ENCODE results near the gene SIK3. TPM values are rescaled to one million over a fixed set of nuclear protein-coding genes. Genes with fewer than 3 reads are reported as not detected.

The SIK3 gene
- polyA plus RNA-seq, 1 experiment, result 7.3 TPM

GRCh38 chr11:116927163-116927974 is 170.9 kb downstream of the SIK3 start:
- peak; percentile 35 for TF ChIP-seq CTCF (IDR thresholded peaks at IDR 0.05; ENCODE audit: insufficient read depth, low read depth, low read length)
- POLR2A ChIA-PET, result no interaction called here
- no peak for DNase-seq (ENCODE audit: low read depth)
- peaks cover 4% of the 10 kb centered on the region for H3K36me3 ChIP-seq (ENCODE audit: control insufficient read depth, insufficient read depth, low read length)
- no peak overlapping the region for H3K4me3 ChIP-seq (ENCODE audit: low read depth, low read length)
- H3K27me3 ChIP-seq (ENCODE audit: control insufficient read depth, insufficient read depth, low read length), result no peaks in the 10 kb centered on the region
- CTCF ChIA-PET, result interaction anchor here (0.7 kb wide), 1 partner anchor 46 kb away, joined by 4 read pairs; no protein-coding TSS in a partner anchor

GRCh38 chr11:116925050-116925449 is 173.2 kb downstream of the SIK3 start:
- DNase-seq (ENCODE audit: low read depth), result no peak
- ChIA-PET POLR2A (no interaction called here), CTCF (interaction anchor here (1.9 to 2.0 kb wide), 2 partner anchors 12 to 173 kb away, joined by 4 to 5 read pairs; partner anchors contain the start of gene SIK3)
- TF ChIP-seq CTCF (IDR thresholded peaks at IDR 0.05; ENCODE audit: insufficient read depth, low read depth, low read length), result no peak
- H3K36me3 ChIP-seq (ENCODE audit: control insufficient read depth, insufficient read depth, low read length), result peaks cover 5% of the 10 kb centered on the region
- H3K27me3 ChIP-seq (ENCODE audit: control insufficient read depth, insufficient read depth, low read length), result no peaks in the 10 kb centered on the region
- no peak overlapping the region for H3K4me3 ChIP-seq (ENCODE audit: low read depth, low read length)

- POLR2A ChIA-PET, result no interaction called here
- no peak for DNase-seq (ENCODE audit: low read depth)
- CTCF ChIA-PET, result interaction anchor here (1.4 kb wide), 1 partner anchor 10 kb away, joined by 4 read pairs; no protein-coding TSS in a partner anchor
These were observed 179.1 kb downstream of the SIK3 start for GRCh38 chr11:116918925-116919655.

GRCh38 chr11:116917632-116918031 is 180.6 kb downstream of the SIK3 start:
- ChIA-PET POLR2A (no interaction called here), CTCF (interaction anchor here (0.7 kb wide), 1 partner anchor 27 kb away, joined by 4 read pairs; no protein-coding TSS in a partner anchor)
- H3K27me3 ChIP-seq (ENCODE audit: control insufficient read depth, insufficient read depth, low read length), result no peaks in the 10 kb centered on the region
- no peak overlapping the region for H3K4me3 ChIP-seq (ENCODE audit: low read depth, low read length)
- peaks cover 1% of the 10 kb centered on the region; the same call in 1 of the 2 replicates for H3K36me3 ChIP-seq (ENCODE audit: control insufficient read depth, insufficient read depth, low read length)
- no peak for TF ChIP-seq CTCF (IDR thresholded peaks at IDR 0.05; ENCODE audit: insufficient read depth, low read depth, low read length)
- DNase-seq (ENCODE audit: low read depth), result no peak

More at GRCh38 chr11:116918925-116919655, 179.1 kb downstream of the SIK3 start:
- peaks cover 1% of the 10 kb centered on the region; the same call in 1 of the 2 replicates for H3K36me3 ChIP-seq (ENCODE audit: control insufficient read depth, insufficient read depth, low read length)
- TF ChIP-seq CTCF (IDR thresholded peaks at IDR 0.05; ENCODE audit: insufficient read depth, low read depth, low read length), result no peak
- H3K27me3 ChIP-seq (ENCODE audit: control insufficient read depth, insufficient read depth, low read length), result no peaks in the 10 kb centered on the region
- H3K4me3 ChIP-seq (ENCODE audit: low read depth, low read length), result no peak overlapping the region

GRCh38 chr11:116916886-116917285 is 181.3 kb downstream of the SIK3 start:
- DNase-seq (ENCODE audit: low read depth), result no peak
- H3K4me3 ChIP-seq (ENCODE audit: low read depth, low read length), result no peak overlapping the region
- ChIA-PET POLR2A (no interaction called here), CTCF (interaction anchor here (0.7 kb wide), 1 partner anchor 27 kb away, joined by 4 read pairs; no protein-coding TSS in a partner anchor)
- TF ChIP-seq CTCF (IDR thresholded peaks at IDR 0.05; ENCODE audit: insufficient read depth, low read depth, low read length), result no peak
- H3K27me3 ChIP-seq (ENCODE audit: control insufficient read depth, insufficient read depth, low read length), result no peaks in the 10 kb centered on the region
- peaks cover 1% of the 10 kb centered on the region; the same call in 1 of the 2 replicates for H3K36me3 ChIP-seq (ENCODE audit: control insufficient read depth, insufficient read depth, low read length)

Data from BJ (cell line).